Fibroblast of lung (primary cell): ENCODE measurements around the gene SAP30BP.

Source experiments
- CTCF ChIP-seq, 2 donors: IDR thresholded peaks in 1 of 2; conservative IDR thresholded peaks in 1 of 2; 1 replicate in 1 of 2; 2 replicates in 1 of 2; pipeline ENCODE4 v1.5.1; 2011 to 2012; ENCODE audit warnings: low read length in 2 of 2, control low read depth in 1 of 2, inconsistent platforms in 1 of 2, low read depth in 1 of 2, mild to moderate bottlenecking in 1 of 2
- EZH2 ChIP-seq: IDR thresholded peaks from 2 replicates; pipeline ENCODE4 v1.5.1; 2012; ENCODE audit warnings: low read length, control low read depth, mild to moderate bottlenecking; ENCODE audit errors: missing control alignments

- TF ChIP-seq EZH2, result no peak
- TF ChIP-seq CTCF (conservative IDR thresholded peaks at IDR 0.05 in 1 of 2, IDR thresholded peaks at IDR 0.05 in 1 of 2; ENCODE audit: low read depth in 1 of 2, low read length in 2 of 2), result no peak
Measured at GRCh38 chr17:75642182-75642783, 24.9 kb upstream of the SAP30BP start.
